HCEC 1CT (cell line): Measurements from ENCODE around the gene KLHL13.
"Not testable (repeated sequence)": the region's sequence is repeated elsewhere in the genome, so short reads cannot be mapped to it uniquely, and the experiment has no call there.

Experiments
- DNase-seq: peaks from one replicate; pipeline ENCODE4 v3.0.0-alpha.2; 2017

KLHL13 gene, protein sequence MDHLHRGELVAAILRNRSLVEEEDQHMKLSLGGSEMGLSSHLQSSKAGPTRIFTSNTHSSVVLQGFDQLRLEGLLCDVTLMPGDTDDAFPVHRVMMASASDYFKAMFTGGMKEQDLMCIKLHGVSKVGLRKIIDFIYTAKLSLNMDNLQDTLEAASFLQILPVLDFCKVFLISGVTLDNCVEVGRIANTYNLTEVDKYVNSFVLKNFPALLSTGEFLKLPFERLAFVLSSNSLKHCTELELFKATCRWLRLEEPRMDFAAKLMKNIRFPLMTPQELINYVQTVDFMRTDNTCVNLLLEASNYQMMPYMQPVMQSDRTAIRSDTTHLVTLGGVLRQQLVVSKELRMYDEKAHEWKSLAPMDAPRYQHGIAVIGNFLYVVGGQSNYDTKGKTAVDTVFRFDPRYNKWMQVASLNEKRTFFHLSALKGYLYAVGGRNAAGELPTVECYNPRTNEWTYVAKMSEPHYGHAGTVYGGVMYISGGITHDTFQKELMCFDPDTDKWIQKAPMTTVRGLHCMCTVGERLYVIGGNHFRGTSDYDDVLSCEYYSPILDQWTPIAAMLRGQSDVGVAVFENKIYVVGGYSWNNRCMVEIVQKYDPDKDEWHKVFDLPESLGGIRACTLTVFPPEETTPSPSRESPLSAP

GRCh38 chrX:118116713-118117550, at the start of gene KLHL13:
Gene KLHL13, minus strand, starts transcription at chrX:118116810. Its CDS starts 88,337 bp downstream, at chrX:118028473.
- DNase-seq: no peak

GRCh38 chrX:118164138-118164537, 47.5 kb upstream of the KLHL13 start:
- DNase-seq: no peak

DNA sequence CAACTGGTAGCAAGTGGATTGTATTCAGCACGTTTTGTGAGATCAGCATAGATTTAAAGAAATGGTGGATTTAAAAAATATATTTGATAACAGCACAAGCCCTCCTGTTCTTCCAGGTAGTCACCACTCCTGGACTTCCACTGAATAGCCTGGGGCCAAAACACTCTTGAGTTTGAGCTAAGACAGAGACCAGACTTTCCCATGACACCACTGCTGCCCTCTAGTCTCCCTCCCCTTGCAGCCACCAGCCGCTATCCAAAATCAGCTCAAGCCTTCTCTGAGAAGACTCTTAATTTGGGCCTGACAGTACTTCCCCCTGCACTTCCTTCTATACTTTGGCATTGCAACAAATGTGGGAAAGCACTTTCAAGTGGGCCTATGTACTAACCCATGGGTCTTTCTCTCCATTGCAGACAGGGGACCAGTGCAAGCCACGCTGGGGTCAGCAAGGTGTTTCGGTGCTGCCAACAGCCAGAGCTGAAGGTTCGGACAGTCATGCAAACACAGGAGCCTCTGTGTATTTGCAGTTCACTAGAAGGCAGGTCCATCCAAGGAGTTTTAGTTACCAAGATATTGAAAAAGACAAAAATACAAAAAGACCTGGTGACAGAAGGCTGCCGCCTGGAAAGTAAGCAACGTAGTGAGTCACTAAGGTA, 40.5 kb upstream of the KLHL13 start:
- no peak for DNase-seq

- DNase-seq: no peak
Observed at GRCh38 chrX:118156254-118156952, 39.8 kb upstream of the KLHL13 start.

DNA sequence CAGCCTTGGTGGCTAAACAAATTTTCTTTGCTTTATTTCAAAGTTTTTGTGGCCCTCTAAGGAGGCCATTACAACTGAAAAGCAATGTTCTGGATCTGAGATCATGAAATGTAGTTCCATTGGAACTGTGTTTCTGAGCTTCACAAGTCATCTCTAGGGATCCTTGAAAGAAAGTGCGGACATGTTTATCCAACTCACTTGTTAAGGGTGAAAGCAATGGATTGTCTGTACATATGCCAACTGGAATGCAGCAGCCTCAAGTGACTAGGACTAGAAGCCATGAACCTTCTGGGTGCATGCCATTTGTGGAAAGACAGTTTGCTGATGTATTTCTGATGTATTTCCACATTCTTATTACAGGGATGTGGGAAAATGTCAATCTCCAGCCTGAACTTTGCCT, 36.7 kb upstream of the KLHL13 start:
- DNase-seq: no peak

DNA sequence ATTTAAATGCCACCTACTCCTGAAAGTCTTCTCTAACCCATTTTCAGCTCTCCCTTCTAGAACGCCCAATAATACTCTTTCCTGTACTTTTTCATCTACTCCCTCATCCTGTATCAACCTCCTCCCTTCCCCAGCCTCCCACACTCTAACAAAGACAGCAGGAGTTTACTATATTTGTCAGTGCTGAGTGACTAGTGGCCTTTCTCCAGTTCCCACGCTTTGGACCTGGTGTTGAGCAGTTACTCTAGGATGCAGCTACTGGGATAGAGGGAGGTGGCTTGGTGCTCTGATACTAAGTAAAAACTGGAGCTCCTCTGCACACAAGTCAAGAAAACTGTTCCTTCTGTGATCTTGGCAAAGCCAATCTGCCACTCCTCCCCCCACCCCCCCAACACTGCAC, 36.1 kb upstream of the KLHL13 start:
- no peak for DNase-seq

GRCh38 chrX:118148737-118149136, 32.1 kb upstream of the KLHL13 start:
- DNase-seq: no peak

DNA sequence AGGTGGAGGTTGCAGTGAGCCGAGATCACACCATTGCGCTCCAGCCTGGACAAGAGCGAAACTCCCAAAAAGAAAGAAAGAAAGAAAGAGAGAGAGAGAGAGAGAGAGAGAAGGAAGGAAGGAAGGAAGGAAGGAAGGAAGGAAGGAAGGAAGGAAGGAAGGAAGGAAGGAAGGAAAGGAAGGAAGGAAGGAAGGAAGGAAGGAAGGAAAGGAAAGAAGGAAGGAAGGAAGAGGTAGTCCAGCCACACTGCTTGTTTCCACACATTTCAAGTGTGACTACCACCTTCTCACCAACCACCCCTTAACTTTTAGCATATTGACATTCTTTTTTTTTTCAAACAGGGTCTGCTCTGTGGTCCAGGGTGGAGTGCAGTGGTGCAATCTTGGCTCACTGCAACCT, 31.2 kb upstream of the KLHL13 start:
- not testable (repeated sequence) for DNase-seq

DNA sequence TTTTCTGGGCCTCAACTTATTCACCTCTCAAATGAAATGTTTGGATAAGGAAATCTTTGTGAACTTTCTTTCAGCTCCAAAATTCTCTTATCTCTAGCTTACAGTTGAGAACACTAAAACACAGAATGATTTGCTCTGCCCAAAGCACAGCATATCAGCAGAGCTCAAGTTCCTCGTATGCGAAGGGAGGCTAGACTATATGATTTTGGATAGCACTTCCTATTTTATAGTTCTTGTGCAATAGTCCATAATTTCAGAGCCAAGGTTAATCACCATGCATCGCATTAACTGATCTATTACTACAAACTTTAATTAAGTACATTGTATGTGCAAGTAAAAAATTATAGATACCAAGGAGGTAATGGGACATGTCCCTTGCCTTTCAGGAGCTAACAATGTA, 27.0 kb upstream of the KLHL13 start:
- no peak for DNase-seq

DNA sequence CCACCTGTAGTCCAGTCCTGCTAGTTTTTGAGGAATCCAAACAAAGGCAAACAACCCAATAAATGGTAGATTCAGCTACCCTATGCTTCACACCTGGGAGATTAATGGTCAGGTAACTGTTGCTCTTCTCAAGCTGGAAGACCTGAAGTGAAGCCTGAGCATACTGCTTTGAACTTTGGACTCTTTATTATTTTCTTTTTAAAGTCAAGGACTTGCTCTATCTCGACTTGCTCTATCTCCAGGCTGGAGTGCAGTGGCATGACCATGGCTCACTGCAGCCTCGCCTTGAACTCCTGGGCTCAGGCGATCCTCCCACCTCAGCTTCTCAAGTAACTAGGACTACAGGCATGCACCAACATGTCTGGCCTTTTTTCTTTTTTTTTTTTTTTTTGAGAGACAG, 14.7 kb upstream of the KLHL13 start:
- DNase-seq: no peak

- no peak for DNase-seq
Observed at GRCh38 chrX:118129681-118130080, 13.1 kb upstream of the KLHL13 start.

DNA sequence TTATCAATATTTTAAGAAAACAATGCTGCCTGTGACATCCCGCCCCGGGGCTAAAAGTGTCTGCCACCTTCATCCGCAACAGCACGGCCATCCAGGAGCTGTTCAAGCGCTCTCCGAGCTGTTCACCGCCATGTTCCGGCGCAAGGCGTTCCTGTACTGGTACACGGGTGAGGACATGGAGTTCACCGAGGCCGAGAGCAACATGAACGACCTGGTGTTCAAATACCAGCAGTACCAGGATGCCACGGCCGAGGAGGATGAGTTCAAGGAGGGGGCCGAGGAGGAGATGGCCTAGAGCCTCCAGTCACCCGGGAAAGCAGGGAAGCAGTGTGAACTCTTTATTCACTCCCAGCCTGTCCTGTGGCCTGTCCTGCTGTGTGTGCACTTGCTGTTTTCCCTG, 12.1 kb upstream of the KLHL13 start:
- no peak for DNase-seq

DNA sequence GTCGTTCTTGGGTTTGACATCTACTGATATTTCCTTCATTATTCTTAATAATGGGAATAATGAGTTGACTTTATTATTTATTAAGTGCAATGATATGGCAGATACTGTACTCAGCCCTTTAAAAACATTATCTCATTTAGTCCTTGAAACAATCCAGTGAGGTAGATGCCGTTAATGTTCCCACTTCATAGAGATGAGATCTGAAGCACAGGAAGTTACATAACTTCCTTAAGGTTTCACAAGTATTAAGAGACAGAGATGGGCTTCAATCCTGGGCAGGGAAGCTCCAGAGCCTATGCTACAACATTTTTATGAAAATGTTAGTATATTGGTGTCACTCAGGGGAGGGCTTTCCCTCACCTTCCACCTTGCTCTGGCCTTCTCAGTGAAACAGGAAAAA, 9.7 kb upstream of the KLHL13 start:
- no peak for DNase-seq

DNA sequence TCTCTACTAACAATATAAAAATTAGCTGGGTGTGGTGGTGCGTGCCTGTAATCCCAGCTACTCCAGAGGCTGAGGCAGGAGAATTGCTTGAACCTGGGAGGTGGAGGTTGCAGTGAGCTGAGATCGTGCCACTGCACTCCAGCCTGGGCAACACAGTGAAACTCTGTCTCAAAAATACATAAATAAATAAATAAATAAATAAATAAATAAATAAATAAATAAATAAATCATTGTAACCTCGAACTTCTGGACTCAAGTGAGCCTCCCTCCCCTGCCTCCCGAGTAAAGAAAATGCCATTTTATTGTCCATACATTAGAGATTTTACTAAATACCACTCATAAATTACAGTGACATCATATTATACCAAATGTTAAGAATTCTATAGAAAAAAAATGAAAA, 7.6 kb upstream of the KLHL13 start:
- not testable (repeated sequence) for DNase-seq

GRCh38 chrX:118117741-118118140, 1.1 kb upstream of the KLHL13 start:
- DNase-seq: no peak

GRCh38 chrX:118115953-118116712, 477 bp downstream of the KLHL13 start:
- no peak for DNase-seq

- no peak for DNase-seq
Observed at GRCh38 chrX:118114971-118115370, 1.6 kb downstream of the KLHL13 start.

DNA sequence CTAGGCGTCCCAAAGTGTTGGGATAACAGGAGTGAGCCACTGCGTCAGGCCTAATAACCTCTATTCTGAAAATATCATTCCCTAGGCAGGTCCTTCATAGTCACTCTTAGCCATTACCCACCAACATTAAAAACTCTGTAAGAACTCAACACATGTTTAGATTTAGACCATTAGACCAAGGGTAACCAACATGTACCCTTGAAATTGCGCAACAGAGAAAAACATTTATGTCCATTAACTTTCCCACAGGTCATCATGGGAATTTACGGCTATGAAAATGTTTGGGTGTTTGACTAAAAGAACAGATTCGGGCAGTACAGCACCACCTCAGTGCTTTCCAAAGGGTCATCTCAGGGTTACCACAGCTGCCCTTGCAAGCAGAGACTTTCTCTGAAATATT, 7.5 kb downstream of the KLHL13 start:
- DNase-seq: no peak

DNA sequence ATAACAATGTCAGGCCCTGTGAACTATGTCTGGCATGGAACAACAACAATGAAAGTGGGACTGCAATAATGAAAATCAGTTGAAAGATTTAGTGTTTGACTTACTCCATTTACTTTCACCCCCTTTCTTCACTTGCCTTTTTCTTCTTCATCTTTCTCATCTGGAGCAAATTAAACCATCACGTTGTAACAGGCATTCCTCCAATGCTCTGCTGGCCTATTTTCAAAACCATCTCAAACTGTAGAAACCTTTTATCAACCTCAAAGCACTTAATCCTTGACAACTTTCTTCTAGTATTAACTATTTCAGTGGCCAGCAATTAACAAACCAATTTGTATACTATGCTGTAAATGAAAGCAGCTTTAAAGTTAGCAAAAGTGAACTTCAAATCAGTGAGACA, 8.3 kb downstream of the KLHL13 start:
- DNase-seq: no peak

DNA sequence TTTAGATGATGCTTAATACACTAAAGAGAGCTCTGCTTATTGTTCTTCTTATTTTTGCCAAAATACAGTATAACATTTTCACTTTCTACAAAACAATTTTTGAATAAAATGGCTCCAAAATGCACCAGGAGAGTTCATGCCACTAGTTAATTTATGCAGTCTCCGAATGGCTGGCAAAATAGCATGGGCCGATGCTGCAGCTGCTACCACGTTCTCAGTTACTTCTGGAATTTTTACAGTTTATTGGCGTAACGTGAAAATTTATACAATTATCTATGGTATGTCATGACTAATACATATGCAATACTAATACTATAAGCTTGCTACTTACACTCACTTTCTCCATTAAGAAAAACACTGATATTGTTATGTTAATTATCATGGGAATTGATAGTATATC, 16.5 kb downstream of the KLHL13 start:
- DNase-seq: no peak

DNA sequence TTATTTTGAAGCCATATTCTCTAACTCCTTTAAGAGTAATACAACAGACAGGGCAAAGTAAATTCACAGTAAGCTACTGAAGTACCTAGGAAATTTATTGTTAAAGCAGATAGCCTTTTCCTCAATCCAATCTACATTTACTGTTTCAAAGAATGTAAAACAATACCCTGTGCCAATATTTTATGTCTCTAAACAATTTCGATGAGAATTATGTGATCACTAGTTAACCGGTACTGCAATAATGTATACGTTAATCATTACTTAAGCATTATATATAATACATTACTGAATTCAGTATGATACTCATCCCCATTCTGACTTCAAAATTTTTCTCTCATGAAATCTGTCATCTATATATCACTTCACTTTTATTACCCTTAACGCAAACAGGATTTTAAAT, 28.5 kb downstream of the KLHL13 start:
- no peak for DNase-seq

- no peak for DNase-seq
Observed at GRCh38 chrX:118074196-118074595, 42.4 kb downstream of the KLHL13 start.
